Mucosa of rectum (tissue), 2 donors: ENCODE data around the gene LDAH.

Experiments
- H3K27ac ChIP-seq, 2 donors: one replicate each; pipeline ENCODE4 v1.7.0; 2013; ENCODE audit warnings: inconsistent platforms in 2 of 2, low read depth in 2 of 2, low read length in 2 of 2
- H3K27me3 ChIP-seq, 2 donors: one replicate each; pipeline ENCODE4 v1.7.0; 2013; ENCODE audit warnings: low read length in 2 of 2; ENCODE audit not compliant: control insufficient read depth in 2 of 2, insufficient read depth in 2 of 2
- H3K36me3 ChIP-seq, 2 donors: one replicate each; pipeline ENCODE4 v1.7.0; 2013; ENCODE audit warnings: low read length in 2 of 2; ENCODE audit not compliant: control insufficient read depth in 2 of 2, insufficient read depth in 2 of 2
- H3K4me1 ChIP-seq, 2 donors: one replicate each; pipeline ENCODE4 v1.7.0; 2013; ENCODE audit warnings: low read length in 2 of 2, mild to moderate bottlenecking in 1 of 2; ENCODE audit not compliant: control insufficient read depth in 2 of 2, insufficient read depth in 2 of 2
- H3K4me3 ChIP-seq, 2 donors: one replicate each; pipeline ENCODE4 v1.7.0; 2013; ENCODE audit warnings: low read length in 2 of 2
- H3K9ac ChIP-seq, 2 donors: one replicate each; pipeline ENCODE4 v1.7.0; 2013; ENCODE audit warnings: low read length in 2 of 2, low read depth in 1 of 2, mild to moderate bottlenecking in 1 of 2
- H3K9me3 ChIP-seq, 2 donors: one replicate each; pipeline ENCODE4 v1.7.0; 2013; ENCODE audit warnings: low read length in 2 of 2; ENCODE audit not compliant: control insufficient read depth in 2 of 2
- donor health status: healthy.
- donor health status: Normal muscosa, but diverticular disease.

LDAH gene

GRCh38 chr2:20689428-20690264, 133.3 kb downstream of the LDAH start:
- H3K9ac ChIP-seq, result no peak overlapping the region
- peaks cover 10 to 18% of the 10 kb centered on the region in 2 donors for H3K36me3 ChIP-seq
- H3K27me3 ChIP-seq, result no peaks in the 10 kb centered on the region
- peaks cover 0 to 5% of the 10 kb centered on the region in 2 donors for H3K4me1 ChIP-seq
- H3K27ac ChIP-seq, result no peak overlapping the region
- H3K4me3 ChIP-seq, result no peak overlapping the region
- H3K9me3 ChIP-seq, result no peaks in the 10 kb centered on the region

- peaks cover 14 to 18% of the 10 kb centered on the region in 2 donors for H3K36me3 ChIP-seq
- no peaks in the 10 kb centered on the region for H3K9me3 ChIP-seq
- H3K27me3 ChIP-seq, result no peaks in the 10 kb centered on the region
- H3K9ac ChIP-seq, result no peak overlapping the region
- peaks cover 0 to 5% of the 10 kb centered on the region in 2 donors for H3K4me1 ChIP-seq
- no peak overlapping the region for H3K27ac ChIP-seq
- H3K4me3 ChIP-seq, result no peak overlapping the region
Measured at GRCh38 chr2:20687260-20687832, 135.6 kb downstream of the LDAH start.

- Histone ChIP-seq H3K27me3 (no peaks in the 10 kb centered on the region), H3K9me3 (no peaks in the 10 kb centered on the region), H3K4me3 (no peak overlapping the region), H3K9ac (no peak overlapping the region), H3K27ac (no peak overlapping the region), H3K36me3 (peaks cover 14 to 19% of the 10 kb centered on the region in 2 donors), H3K4me1 (no peaks in the 10 kb centered on the region)
Measured at GRCh38 chr2:20684581-20685063, 138.3 kb downstream of the LDAH start.

- no peak overlapping the region for H3K27ac ChIP-seq
- no peaks in the 10 kb centered on the region for H3K27me3 ChIP-seq
- H3K9ac ChIP-seq, result no peak overlapping the region
- H3K9me3 ChIP-seq, result no peaks in the 10 kb centered on the region
- peaks cover 14 to 17% of the 10 kb centered on the region in 2 donors for H3K36me3 ChIP-seq
- H3K4me1 ChIP-seq, result no peaks in the 10 kb centered on the region
- H3K4me3 ChIP-seq, result no peak overlapping the region
Measured at GRCh38 chr2:20682167-20682920, 140.6 kb downstream of the LDAH start.

- Histone ChIP-seq H3K36me3 (peaks cover 4 to 8% of the 10 kb centered on the region in 2 donors), H3K4me3 (no peak overlapping the region), H3K9me3 (no peaks in the 10 kb centered on the region), H3K27ac (no peak overlapping the region), H3K4me1 (peaks cover 8% of the 10 kb centered on the region in 2 donors), H3K9ac (no peak overlapping the region), H3K27me3 (no peaks in the 10 kb centered on the region)
Measured at GRCh38 chr2:20680744-20681375, 142.0 kb downstream of the LDAH start.

- no peak overlapping the region for H3K9ac ChIP-seq
- H3K27ac ChIP-seq, result no peak overlapping the region
- no peak overlapping the region for H3K4me3 ChIP-seq
- H3K4me1 ChIP-seq, result peaks cover 12 to 15% of the 10 kb centered on the region in 2 donors
- H3K9me3 ChIP-seq, result no peaks in the 10 kb centered on the region
- H3K36me3 ChIP-seq, result peaks cover 4% of the 10 kb centered on the region in 2 donors
- peaks cover 0 to 2% of the 10 kb centered on the region in 2 donors for H3K27me3 ChIP-seq
Measured at GRCh38 chr2:20678780-20679179, 144.1 kb downstream of the LDAH start.

- Histone ChIP-seq H3K27me3 (peaks cover under 1 to 5% of the 10 kb centered on the region in 2 donors), H3K4me3 (no peak overlapping the region), H3K4me1 (peaks cover 12 to 15% of the 10 kb centered on the region in 2 donors), H3K36me3 (peaks cover 4% of the 10 kb centered on the region in 2 donors), H3K9me3 (no peaks in the 10 kb centered on the region), H3K9ac (no peak overlapping the region), H3K27ac (no peak overlapping the region)
Measured at GRCh38 chr2:20678086-20678395, 144.9 kb downstream of the LDAH start.

- H3K27ac ChIP-seq, result no peak overlapping the region
- H3K4me1 ChIP-seq, result peaks cover 12 to 15% of the 10 kb centered on the region in 2 donors
- no peaks in the 10 kb centered on the region for H3K9me3 ChIP-seq
- H3K4me3 ChIP-seq, result no peak overlapping the region
- peaks cover under 1 to 4% of the 10 kb centered on the region in 2 donors for H3K36me3 ChIP-seq
- no peak overlapping the region for H3K9ac ChIP-seq
- H3K27me3 ChIP-seq, result peaks cover 6 to 10% of the 10 kb centered on the region in 2 donors
Measured at GRCh38 chr2:20677301-20678085, 145.4 kb downstream of the LDAH start.
